ENCODE results near the gene RAB4A.

The RAB4A gene

DNA sequence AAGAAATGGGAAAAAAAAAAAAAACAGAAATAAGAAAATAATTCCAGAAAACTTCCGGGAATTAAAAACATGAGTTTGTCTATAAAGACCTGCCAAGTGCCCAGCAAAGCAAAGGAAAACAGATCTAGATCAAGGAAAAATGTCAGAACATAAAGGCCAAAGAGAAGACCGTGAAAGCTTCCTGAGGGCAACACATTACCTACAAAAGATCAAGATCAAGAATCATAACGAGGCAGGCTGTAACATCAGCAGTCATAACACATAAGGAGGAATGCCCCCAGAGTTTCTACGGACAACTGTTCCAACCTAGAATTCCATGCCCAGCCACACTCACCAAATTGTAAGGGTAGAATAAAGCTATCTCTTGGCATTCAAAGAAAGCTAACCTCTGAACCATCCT is 68.2 kb downstream of the RAB4A start:
- no peak for TF ChIP-seq SUZ12 (IDR thresholded peaks at IDR 0.05)
- TF ChIP-seq FOXM1 (IDR thresholded peaks at IDR 0.05; ENCODE audit: borderline replicate concordance) = no peak
- no peak for TF ChIP-seq L3MBTL2 (conservative IDR thresholded peaks at IDR 0.05)
- no peak for TF ChIP-seq FOXA1 (IDR thresholded peaks at IDR 0.05)
- TF ChIP-seq CTBP1 (IDR thresholded peaks at IDR 0.05; ENCODE audit: borderline replicate concordance) = no peak
- TF ChIP-seq NFRKB (IDR thresholded peaks at IDR 0.05) = no peak
- no peak for TF ChIP-seq TARDBP (IDR thresholded peaks at IDR 0.05)
- no peak for TF ChIP-seq ARNT (IDR thresholded peaks at IDR 0.05)
- no peak for TF ChIP-seq ZNF384 (IDR thresholded peaks at IDR 0.05)
- POLR2A ChIA-PET = no interaction called here
- no peak for DNase-seq (ENCODE audit: extremely low spot score)
- CTCF ChIA-PET = interaction anchor here (0.6 kb wide), 1 partner anchor 98 kb away, joined by 7 read pairs; no protein-coding TSS in a partner anchor

DNA sequence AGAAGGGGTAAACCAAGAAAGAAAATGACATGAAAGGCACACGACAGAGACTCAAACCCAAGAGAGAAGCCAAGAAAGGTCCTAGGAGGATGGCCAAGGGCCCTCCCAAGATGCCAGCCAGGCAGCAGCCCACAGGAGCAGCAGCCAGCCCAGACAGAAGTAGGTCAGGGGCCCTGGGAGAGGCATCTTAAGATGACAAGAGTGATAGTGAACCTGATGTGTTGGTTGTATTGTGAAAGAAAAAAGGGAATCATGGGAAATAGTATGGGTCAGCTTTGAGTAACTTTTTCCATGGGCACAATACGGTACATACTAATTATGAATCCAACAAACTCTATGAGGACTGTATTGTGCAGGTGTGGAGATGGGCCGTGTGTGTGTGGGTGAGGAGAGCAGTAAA is 68.6 kb downstream of the RAB4A start:
- ChIA-PET CTCF (no interaction called here), POLR2A (no interaction called here)
- no peak for TF ChIP-seq ELF4 (IDR thresholded peaks at IDR 0.05)
- no peak for TF ChIP-seq FOXK2 (IDR thresholded peaks at IDR 0.05)
- TF ChIP-seq TARDBP (IDR thresholded peaks at IDR 0.05) = no peak
- TF ChIP-seq ZNF384 (IDR thresholded peaks at IDR 0.05) = no peak
- no peak for TF ChIP-seq ARNT (IDR thresholded peaks at IDR 0.05)
- no peak for TF ChIP-seq CTBP1 (IDR thresholded peaks at IDR 0.05; ENCODE audit: borderline replicate concordance)
- TF ChIP-seq, protein P1, sequence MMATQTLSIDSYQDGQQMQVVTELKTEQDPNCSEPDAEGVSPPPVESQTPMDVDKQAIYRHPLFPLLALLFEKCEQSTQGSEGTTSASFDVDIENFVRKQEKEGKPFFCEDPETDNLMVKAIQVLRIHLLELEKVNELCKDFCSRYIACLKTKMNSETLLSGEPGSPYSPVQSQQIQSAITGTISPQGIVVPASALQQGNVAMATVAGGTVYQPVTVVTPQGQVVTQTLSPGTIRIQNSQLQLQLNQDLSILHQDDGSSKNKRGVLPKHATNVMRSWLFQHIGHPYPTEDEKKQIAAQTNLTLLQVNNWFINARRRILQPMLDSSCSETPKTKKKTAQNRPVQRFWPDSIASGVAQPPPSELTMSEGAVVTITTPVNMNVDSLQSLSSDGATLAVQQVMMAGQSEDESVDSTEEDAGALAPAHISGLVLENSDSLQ (IDR thresholded peaks at IDR 0.05) = no peak
- no peak for TF ChIP-seq SUZ12 (IDR thresholded peaks at IDR 0.05)
- TF ChIP-seq BHLHE40 (IDR thresholded peaks at IDR 0.05; ENCODE audit: borderline replicate concordance) = no peak
- no peak for TF ChIP-seq HDGF (IDR thresholded peaks at IDR 0.05; ENCODE audit: borderline replicate concordance)
- no peak for TF ChIP-seq FOXA1 (IDR thresholded peaks at IDR 0.05)
- TF ChIP-seq LEF1 (IDR thresholded peaks at IDR 0.05; ENCODE audit: borderline replicate concordance) = no peak
- TF ChIP-seq L3MBTL2 (conservative IDR thresholded peaks at IDR 0.05) = no peak
- TF ChIP-seq SP1 (IDR thresholded peaks at IDR 0.05) = no peak
- no peak for TF ChIP-seq NFRKB (IDR thresholded peaks at IDR 0.05)
- no peak for TF ChIP-seq FOXM1 (IDR thresholded peaks at IDR 0.05; ENCODE audit: borderline replicate concordance)
- no peak for DNase-seq (ENCODE audit: extremely low spot score)

DNA sequence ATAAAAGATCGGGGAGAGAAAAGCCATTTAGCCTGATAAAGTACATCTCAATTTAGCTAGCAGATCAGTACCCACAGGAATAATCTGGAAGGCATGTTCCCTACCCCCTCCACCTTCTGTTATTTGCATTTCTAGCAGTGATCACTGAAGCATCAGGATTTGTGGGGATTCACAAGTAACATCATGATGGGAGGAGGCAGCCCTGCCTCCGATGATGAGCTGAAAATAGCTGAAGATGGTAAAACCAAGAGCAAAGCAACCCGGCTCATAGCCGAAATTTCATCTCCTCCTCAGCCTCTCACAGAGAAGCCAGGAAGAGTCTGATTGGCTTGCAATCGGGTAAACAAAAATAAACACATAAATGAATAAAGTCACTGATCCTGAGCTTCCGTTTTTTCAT is 69.6 kb downstream of the RAB4A start:
- no peak for DNase-seq (ENCODE audit: extremely low spot score)
- ChIA-PET POLR2A (interaction anchor here (1.2 kb wide), 1 partner anchor 502 kb away, joined by 3 read pairs; no protein-coding TSS in a partner anchor), CTCF (interaction anchor here (0.9 kb wide), 1 partner anchor 110 kb away, joined by 3 read pairs; no protein-coding TSS in a partner anchor)
- TF ChIP-seq FOXM1 (IDR thresholded peaks at IDR 0.05; ENCODE audit: borderline replicate concordance) (no peak), ELF4 (IDR thresholded peaks at IDR 0.05) (no peak), FOXK2 (IDR thresholded peaks at IDR 0.05) (no peak), LEF1 (IDR thresholded peaks at IDR 0.05; ENCODE audit: borderline replicate concordance) (no peak), BHLHE40 (IDR thresholded peaks at IDR 0.05; ENCODE audit: borderline replicate concordance) (no peak), NFRKB (IDR thresholded peaks at IDR 0.05) (no peak)
- TF ChIP-seq, protein P1 (IDR thresholded peaks at IDR 0.05) = no peak

DNA sequence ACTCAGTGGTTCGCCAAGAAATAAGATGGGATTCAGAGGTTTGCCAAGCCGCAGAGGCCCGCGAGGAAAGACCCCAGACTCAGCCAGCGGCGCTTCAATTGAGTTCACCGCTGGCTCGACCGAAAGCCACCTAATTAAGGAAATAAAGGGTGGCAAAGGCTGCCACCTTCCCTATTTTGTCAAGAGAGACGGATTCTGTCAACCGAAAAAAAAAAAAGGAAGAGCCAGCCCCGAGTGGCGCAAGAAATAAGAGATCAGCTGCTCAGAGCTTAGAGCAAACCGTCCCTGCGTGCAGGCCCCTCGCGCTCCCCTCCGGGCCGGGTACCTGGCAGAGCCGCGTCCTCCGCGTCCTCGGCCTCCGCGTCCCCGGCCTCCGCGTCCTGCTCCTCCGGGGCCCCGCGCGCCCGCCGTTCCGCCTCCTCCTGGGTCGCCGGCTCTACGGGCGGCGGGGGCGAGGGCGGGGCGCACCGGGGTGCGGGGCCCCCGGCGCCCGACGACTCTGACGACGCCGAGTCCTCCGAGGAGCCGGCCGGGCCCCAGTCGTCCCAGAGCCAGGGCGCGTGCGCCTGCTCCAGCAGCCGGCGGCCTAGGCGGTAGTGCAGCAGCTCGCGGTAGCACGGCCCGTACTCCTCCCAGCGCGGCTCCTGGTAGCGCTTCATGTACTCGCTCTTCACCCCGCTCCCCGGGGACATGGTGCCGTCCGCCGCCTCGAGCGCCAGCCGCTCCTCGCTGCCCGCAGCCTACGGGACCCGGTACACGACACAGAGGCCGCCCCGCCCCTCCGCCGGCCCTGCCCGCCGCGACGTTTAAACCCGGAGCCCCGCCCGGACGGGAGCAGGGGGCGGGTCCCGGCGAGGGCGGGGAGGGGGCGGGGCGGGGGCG is 71.1 kb downstream of the RAB4A start:
- CTCF ChIA-PET = interaction anchor here (0.6 kb wide), 1 partner anchor 65 kb away, joined by 3 read pairs; no protein-coding TSS in a partner anchor
- POLR2A ChIA-PET = interaction anchor here (0.9 to 1.5 kb wide), 8 partner anchors 9 to 504 kb away, joined by 3 to 5 read pairs (median 3); no protein-coding TSS in a partner anchor
- DNase-seq (ENCODE audit: extremely low spot score) = peak; percentile 89
- TF ChIP-seq FOXA1 (IDR thresholded peaks at IDR 0.05) (no peak), L3MBTL2 (conservative IDR thresholded peaks at IDR 0.05) (peak; percentile 59)

DNA sequence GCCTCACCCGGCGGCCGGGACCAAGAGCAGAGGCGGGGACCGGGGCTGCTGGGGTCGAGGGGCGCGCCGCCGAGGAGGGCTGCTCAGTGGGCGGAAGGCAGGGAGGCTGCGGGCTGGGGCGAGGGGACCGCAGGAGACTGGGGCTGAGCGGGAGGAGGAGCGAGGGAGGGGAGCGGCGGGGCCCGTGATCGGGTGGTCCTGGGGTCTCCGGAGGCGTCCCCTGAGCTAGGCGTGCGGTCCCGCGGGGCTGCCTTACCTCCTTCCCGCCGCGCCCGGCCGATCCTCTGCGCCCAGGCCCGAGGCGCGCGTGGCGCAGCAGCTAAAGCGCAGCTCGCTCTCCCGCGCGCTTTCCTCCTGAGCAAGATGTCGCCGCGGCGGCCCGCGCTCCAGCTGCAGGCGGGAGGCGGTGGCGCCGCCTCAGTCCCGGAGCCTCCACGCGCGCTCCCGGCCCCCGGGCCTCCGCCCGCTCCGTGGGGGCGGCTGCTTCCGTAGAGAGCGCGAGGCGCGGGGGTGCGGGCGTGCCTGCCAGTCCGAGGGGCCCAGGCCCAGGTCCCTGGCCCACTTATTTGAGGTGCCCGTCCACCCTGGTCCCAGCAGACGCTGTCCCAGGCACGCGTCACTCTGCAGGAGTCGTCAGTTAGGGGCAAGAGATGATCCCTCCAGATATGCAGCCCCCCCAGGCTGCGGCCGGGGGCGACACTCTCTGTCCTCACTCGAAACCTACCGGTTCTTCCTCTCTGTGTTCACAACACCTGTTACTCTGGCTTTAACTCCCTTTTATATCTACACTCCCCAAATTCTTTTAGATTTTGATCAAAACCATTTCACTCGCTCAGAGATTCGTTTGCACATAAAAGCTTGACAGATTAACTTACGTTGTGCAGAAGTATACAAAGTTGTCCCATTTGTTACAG is 72.0 kb downstream of the RAB4A start, which contains the start of gene CCSAP:
CCSAP (minus strand) TSS at position 392 of the 914 bp plus-strand sequence. CDS start 582 bp downstream, outside the sequence.
- ChIA-PET POLR2A (interaction anchor here (0.5 to 1.5 kb wide), 8 partner anchors 8 to 616 kb away, joined by 3 to 5 read pairs (median 3); partner anchors contain the start of gene NUP133), CTCF (interaction anchor here (0.6 kb wide), 1 partner anchor 65 kb away, joined by 3 read pairs; no protein-coding TSS in a partner anchor)
- no peak for TF ChIP-seq NFRKB (IDR thresholded peaks at IDR 0.05)
- TF ChIP-seq L3MBTL2 (conservative IDR thresholded peaks at IDR 0.05) = peak; percentile 17; the same call in 1 of the 2 replicates
- peak; percentile 92 for TF ChIP-seq LEF1 (IDR thresholded peaks at IDR 0.05; ENCODE audit: borderline replicate concordance)
- TF ChIP-seq FOXM1 (IDR thresholded peaks at IDR 0.05; ENCODE audit: borderline replicate concordance) = peak; percentile 66; the same call in 1 of the 2 replicates
- peak; percentile 62 for DNase-seq (ENCODE audit: extremely low spot score)

DNA sequence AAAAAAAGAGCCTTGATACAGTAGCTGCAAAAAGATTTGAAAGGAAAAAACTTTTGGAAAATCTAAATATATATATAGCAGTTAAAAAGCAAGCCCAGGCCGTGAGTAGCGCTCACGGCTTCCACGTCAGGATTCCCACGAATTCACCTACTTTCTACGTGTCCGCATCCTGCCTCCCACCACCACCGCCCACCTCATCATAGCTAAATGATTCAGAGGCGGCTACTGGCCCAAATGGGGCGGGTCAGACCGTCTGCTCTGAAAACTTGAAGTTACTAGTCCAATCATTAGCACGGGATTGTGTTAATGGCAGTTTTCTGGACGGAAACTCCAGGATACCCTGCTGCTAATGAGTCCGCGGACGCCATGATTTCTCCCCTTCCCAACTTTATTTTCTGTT is 73.2 kb downstream of the RAB4A start:
- ChIA-PET POLR2A (no interaction called here), CTCF (no interaction called here)
- DNase-seq (ENCODE audit: extremely low spot score) = no peak
- TF ChIP-seq FOXM1 (IDR thresholded peaks at IDR 0.05; ENCODE audit: borderline replicate concordance) (no peak), CTBP1 (IDR thresholded peaks at IDR 0.05; ENCODE audit: borderline replicate concordance) (no peak), BHLHE40 (IDR thresholded peaks at IDR 0.05; ENCODE audit: borderline replicate concordance) (no peak)

All from HEK293T (cell line).